Uterus (tissue), 2 donors: ENCODE measurements around the gene SLC27A1.

Source experiments
- POLR2A ChIP-seq, 2 donors: fragments of 450-650 bp; IDR thresholded peaks; one replicate each; pipeline ENCODE4 v1.6.1; 2016; ENCODE audit warnings: antibody characterized with exemption in 2 of 2, mild to moderate bottlenecking in 1 of 2, moderate library complexity in 1 of 2
- TF ChIP-seq, protein P1 (sequence below), 4 experiments: fragments of 200-600 bp in 2 of 4; fragments of 450-650 bp in 2 of 4; sonication (generic) in 2 of 4; IDR thresholded peaks; one replicate each; pipeline ENCODE4 v1.5.1; 2016 to 2019; ENCODE audit warnings: antibody characterized with exemption in 4 of 4, mild to moderate bottlenecking in 2 of 4, moderate library complexity in 1 of 4

GRCh38 chr19:17475541-17476115, 5.3 kb downstream of the SLC27A1 start:
- TF ChIP-seq, protein P1, sequence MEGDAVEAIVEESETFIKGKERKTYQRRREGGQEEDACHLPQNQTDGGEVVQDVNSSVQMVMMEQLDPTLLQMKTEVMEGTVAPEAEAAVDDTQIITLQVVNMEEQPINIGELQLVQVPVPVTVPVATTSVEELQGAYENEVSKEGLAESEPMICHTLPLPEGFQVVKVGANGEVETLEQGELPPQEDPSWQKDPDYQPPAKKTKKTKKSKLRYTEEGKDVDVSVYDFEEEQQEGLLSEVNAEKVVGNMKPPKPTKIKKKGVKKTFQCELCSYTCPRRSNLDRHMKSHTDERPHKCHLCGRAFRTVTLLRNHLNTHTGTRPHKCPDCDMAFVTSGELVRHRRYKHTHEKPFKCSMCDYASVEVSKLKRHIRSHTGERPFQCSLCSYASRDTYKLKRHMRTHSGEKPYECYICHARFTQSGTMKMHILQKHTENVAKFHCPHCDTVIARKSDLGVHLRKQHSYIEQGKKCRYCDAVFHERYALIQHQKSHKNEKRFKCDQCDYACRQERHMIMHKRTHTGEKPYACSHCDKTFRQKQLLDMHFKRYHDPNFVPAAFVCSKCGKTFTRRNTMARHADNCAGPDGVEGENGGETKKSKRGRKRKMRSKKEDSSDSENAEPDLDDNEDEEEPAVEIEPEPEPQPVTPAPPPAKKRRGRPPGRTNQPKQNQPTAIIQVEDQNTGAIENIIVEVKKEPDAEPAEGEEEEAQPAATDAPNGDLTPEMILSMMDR (IDR thresholded peaks at IDR 0.05) = no peak
- no peak for TF ChIP-seq POLR2A (IDR thresholded peaks at IDR 0.05)
